Measurements from ENCODE around the gene LMO7.

DNA sequence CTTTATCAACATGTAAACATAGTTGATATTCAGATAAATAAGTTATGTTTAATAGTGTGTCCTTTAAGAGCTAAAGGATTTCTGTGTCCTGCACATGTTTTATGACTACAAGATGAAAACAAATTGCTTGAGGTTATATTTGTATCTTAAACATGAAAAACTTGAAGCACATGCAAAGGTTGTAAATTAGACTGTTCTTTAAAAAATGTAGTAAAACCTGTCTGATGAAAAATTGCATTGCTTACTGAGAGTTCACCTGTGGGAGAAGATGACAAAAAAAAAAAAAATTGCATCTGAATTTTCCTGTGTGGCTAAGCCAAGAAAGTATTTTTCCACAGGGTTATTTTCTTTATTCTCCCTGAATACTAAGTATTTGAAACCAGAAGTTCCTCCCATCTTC is 25.7 kb upstream of the LMO7 start:
- no peak for TF ChIP-seq POLR2A (IDR thresholded peaks at IDR 0.05)
- TF ChIP-seq, protein P1, sequence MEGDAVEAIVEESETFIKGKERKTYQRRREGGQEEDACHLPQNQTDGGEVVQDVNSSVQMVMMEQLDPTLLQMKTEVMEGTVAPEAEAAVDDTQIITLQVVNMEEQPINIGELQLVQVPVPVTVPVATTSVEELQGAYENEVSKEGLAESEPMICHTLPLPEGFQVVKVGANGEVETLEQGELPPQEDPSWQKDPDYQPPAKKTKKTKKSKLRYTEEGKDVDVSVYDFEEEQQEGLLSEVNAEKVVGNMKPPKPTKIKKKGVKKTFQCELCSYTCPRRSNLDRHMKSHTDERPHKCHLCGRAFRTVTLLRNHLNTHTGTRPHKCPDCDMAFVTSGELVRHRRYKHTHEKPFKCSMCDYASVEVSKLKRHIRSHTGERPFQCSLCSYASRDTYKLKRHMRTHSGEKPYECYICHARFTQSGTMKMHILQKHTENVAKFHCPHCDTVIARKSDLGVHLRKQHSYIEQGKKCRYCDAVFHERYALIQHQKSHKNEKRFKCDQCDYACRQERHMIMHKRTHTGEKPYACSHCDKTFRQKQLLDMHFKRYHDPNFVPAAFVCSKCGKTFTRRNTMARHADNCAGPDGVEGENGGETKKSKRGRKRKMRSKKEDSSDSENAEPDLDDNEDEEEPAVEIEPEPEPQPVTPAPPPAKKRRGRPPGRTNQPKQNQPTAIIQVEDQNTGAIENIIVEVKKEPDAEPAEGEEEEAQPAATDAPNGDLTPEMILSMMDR (IDR thresholded peaks at IDR 0.05): no peak
